D341Med (cell line): Measurements from ENCODE around the gene LEMD1.

Source experiments
- DNase-seq: peaks from one replicate; pipeline ENCODE4 v3.0.0; 2012; ENCODE audit warnings: low spot score

LEMD1 gene

GRCh38 chr1:205354259-205355074 lies 67.4 kb downstream of the LEMD1 start:
- no peak for DNase-seq

DNA sequence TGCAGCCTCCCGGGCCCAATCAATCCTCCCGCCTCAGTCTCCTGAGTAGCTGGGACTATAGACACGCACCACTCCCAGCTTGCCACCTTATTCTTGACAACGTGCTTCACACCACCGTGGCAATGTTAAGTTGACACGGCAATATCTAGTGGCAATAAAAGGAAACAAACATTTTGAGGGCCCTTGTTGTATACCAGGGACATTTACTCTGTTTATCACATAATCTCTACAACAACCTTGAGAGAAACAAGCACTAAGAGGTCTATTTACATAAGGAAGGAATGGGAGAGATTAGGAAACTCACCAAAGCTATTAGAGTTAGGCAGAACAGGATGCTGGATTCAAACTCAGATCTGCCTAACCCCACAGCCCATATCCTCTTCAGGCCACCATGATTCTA lies 68.2 kb downstream of the LEMD1 start:
- no peak for DNase-seq

GRCh38 chr1:205353191-205353590 lies 68.7 kb downstream of the LEMD1 start:
- no peak for DNase-seq

DNA sequence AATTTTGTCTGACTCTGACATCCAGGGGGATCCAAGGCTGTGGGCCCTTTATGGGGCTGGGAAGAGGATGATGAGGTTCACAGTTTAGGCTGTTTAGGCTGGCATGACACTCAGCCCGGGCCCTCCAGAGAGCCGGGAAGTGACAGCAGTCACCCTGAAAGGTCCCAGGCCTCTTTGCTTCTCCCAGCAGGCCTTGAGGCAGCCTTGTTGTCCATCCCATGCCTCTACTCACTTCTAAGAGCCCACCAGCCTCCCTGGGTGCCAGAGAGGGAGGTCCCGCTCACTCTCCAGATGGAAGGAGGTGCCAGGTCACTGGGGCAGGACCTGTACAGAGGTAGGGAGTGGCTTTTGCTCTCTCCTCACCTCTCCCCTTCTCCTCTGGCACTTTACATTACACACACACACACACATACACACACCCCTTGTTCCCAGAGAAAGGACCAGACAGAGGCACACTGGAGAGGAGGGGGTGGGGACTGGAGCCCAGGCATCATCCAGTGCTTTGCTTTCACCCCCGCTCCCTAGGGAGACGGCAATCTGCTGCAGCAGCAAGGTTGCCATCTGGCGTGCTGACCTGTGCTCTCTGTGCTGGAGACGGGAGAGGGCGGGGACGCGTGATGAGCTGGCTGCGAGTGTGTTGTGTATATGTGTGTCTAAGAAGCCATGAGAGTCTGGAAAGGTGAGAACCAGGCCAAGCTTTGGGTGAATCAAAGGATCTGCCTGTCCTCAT lies 69.7 kb downstream of the LEMD1 start:
- DNase-seq = peak; percentile 92

DNA sequence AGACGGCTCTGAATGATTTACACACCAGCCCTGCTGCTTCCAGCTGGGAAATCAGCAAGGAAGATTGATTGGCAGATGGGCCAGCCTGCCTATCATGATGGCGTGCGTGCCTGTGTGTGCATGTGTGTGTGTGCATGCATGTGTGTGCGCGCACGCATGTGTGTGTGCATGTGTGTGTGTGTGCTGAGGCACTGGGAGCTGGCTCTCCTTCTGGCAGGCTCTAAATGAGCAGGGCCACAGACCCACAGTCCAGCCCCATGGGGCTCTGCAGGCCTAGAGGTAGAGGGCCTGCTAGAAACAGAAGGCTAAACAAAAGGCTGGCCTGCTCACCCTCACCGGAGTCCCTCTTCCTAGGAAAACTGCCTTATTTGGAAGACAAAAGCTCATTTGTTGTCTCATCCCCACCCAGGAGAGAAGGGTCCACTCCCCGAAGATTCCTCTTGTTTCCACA lies 71.1 kb downstream of the LEMD1 start:
- DNase-seq = no peak

DNA sequence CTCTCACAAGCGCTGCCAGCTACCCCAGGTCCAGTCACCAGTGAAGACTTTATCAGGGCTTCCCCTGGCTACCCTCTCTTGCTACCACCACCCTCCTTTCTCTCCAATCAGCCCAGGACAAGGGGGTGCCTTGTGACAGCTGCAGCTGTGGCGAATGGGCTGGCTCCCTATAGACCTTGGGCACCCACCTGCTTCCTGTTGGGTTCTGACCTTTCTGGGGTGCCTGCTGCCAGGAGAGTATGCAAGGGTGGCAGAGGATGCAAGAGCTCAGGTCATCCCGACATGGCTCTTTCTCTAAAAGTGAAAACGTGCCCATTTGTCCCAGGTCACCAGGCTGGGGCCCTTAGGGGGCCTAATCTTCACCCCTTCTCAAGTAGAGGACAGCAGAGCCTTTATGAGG lies 71.7 kb downstream of the LEMD1 start:
- DNase-seq = no peak

GRCh38 chr1:205348554-205349487 lies 73.0 kb downstream of the LEMD1 start:
- peak; percentile 75 for DNase-seq

DNA sequence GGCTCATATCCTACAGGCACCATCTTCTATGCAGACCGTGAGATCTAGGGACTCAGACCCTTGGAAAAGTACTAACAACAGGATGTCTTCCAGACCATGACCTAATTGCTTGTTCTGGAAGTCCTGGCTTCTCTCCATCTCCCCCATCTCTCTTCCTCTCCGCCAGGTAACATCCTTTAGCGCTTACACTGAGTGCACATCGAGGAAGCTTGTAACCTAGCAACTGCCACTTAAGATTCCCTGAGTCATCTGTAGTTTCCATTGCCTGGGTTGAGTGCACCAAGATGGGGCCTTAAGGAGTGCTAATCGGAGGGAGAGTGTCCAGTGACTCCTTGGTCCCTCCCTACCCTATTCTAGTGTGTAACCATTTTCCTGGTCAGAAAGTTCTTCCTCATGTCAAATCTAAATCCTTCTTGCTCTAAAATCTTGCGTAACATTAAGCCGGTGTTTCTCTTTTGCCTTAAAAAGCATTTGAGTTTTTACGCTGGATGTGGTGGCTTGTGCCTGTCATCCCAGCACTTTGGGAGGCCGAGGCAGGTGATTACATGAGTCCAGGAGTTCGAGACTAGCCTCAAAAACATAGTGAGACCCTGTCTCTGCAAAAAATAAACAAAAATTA lies 74.8 kb downstream of the LEMD1 start:
- no peak for DNase-seq

DNA sequence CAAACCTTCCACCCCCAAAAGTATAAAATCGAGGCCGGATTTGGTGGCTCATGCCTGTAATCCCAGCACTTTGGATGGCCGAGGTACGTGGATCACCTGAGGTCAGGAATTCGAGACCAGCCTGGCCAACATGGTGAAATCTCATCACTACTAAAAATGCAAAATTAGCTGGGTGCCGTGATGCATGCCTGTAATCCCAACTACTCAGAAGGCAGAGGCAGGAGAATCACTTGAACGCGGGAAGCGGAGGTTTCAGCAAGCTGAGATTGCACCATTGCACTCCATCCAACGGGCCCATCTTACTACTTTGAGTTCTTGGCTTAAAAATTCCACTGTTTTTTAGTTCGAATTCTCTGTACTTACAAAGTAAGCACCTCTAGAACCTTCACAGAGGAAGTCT lies 76.1 kb downstream of the LEMD1 start:
- no peak for DNase-seq

- no peak for DNase-seq
Observed at GRCh38 chr1:205344066-205344928, 77.6 kb downstream of the LEMD1 start.

- no peak for DNase-seq
Observed at GRCh38 chr1:205343431-205344065, 78.3 kb downstream of the LEMD1 start.

- DNase-seq = no peak
Observed at GRCh38 chr1:205342986-205343385, 78.9 kb downstream of the LEMD1 start.

DNA sequence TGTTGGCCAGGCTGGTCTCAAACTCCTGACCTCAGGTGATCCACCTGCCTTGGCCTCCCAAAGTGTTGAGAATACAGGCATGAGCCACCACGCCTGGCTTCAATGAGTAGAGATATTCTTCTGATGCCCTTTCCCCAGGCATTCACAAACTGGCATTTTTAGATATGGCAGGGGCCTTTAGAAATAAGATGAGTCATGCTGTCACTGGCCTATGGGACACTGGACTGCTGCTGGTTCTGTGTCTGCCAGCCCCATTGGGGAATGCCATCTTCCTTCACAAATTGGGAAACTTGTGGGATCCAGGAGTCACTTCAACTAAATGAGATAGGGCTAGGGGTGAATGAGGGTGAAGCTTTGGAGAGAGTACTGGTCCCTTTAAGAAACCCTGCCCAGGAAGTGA lies 81.2 kb downstream of the LEMD1 start:
- DNase-seq = no peak

- DNase-seq = no peak
Observed at GRCh38 chr1:205339717-205340116, 82.1 kb downstream of the LEMD1 start.

DNA sequence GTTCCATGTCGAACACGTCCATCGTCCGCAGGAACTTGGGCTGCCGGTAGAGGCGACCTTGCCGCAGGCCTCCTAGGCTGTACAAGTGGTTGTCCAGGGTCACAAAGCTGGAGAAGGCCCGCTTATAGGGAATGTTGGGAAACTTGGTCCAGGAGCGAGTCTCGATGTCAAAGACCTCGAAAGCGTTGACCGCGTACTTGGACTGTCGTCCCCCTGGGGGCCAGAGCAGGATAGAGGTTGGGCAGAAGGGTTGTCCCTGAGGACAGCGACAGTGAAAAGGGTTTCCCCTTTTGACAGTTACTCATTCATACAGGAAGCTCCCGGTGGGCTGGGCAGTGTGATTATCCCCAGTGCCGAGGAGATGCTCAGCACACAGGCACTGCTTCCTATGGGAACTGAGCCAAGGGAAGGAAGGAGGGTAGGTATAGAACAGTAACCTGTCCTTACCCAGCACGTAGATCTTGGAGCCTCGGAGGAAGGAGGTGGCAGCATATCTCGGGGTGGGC lies 82.6 kb downstream of the LEMD1 start:
- no peak for DNase-seq

- no peak for DNase-seq
Observed at GRCh38 chr1:205338011-205338410, 83.8 kb downstream of the LEMD1 start.

DNA sequence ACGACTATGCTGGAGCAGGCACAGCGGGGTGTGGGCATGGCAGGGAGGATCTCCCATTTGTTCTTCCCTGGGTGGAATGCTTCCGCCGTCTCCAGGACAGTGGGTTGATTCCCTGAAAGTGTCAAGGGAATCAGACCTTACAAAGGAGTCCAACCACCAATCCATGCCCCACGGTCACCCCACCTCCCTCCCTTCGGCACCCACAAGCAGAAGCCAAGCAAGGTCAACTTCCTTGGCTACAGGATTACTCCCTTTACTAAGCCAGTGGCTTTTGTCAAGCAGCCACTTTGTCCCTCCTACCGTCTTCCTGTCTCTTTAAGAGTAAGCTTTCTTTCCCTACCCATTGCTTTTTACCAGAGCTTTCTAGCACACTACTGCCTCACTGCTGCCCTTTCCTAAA lies 84.4 kb downstream of the LEMD1 start:
- no peak for DNase-seq

- peak; percentile 94 for DNase-seq
Observed at GRCh38 chr1:205335692-205336091, 86.2 kb downstream of the LEMD1 start.

DNA sequence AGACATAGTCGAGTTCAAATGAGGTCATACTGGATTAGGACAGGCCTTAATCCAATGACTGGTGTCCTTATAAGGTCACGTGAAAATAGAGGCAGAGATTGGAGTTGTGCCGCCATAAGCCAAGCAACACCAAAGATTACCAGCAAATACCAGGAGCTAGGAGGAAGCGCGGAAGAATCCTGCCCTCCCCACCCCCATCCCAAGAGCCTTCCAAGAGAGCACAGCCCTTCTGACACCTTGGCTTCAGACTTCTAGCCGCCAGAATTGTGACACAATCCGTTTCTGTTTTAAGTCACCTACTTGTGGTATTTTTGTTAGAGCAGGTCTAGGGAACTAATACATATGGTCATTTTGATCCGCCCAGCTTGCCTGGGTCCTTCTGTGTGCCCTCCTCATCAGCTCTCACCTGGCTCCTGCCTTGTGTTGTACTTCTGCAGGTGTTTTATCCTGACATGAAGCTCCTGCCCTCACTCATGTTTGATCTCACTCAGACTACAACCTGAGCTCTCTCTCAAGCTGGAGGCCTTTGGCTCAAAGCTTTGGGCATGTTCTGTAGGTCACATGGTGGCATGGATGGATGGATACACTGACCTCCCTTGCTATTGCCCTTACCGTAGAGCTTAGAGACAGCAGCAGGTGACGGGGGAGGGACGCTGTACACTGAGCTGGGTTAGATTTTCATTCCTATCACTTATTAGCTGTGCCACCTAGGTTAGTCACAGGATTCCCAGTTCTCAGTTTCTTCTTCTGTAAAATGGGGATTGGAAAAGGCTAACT lies 89.7 kb downstream of the LEMD1 start:
- no peak for DNase-seq
